ENCODE results near the gene TBC1D1. TPM values are rescaled to one million over a fixed set of nuclear protein-coding genes. Genes with fewer than 3 reads are reported as not detected.

Gene TBC1D1
- total RNA-seq, 4 donors from 2014 or later = 15.9 to 24.0 (median 20.0) TPM

GRCh38 chr4:37999000-37999716 lies 108.3 kb downstream of the TBC1D1 start:
- H3K4me3 ChIP-seq (ENCODE audit: low read depth, poor library complexity, severe bottlenecking) = no peak overlapping the region
- 93 to 95% methylated on average over 12 of the region's 12 CpGs for WGBS, 2 donors
- DNase-seq (ENCODE audit: low spot score in 2 of 2) = no peak
- intact Hi-C loops (cut with DNase I; ENCODE audit: low total_unique reads) = no loop called here
- no peak for TF ChIP-seq POLR2A (IDR thresholded peaks at IDR 0.05)
- TF ChIP-seq CTCF (IDR thresholded peaks at IDR 0.05) = no peak

GRCh38 chr4:37999965-38000364 lies 109.1 kb downstream of the TBC1D1 start:
- 96 to 98% methylated on average over 3 of the region's 3 CpGs for WGBS, 2 donors
- H3K4me3 ChIP-seq (ENCODE audit: low read depth, poor library complexity, severe bottlenecking) = no peak overlapping the region
- intact Hi-C loops (cut with DNase I; ENCODE audit: low total_unique reads) = no loop called here
- DNase-seq (ENCODE audit: low spot score in 2 of 2) = no peak
- TF ChIP-seq POLR2A (IDR thresholded peaks at IDR 0.05) (no peak), CTCF (IDR thresholded peaks at IDR 0.05) (no peak)

- no peak overlapping the region for H3K4me3 ChIP-seq (ENCODE audit: low read depth, poor library complexity, severe bottlenecking)
- no peak for DNase-seq (ENCODE audit: low spot score in 2 of 2)
- no peak for TF ChIP-seq POLR2A (IDR thresholded peaks at IDR 0.05)
- TF ChIP-seq CTCF (IDR thresholded peaks at IDR 0.05) = no peak
- intact Hi-C loops (cut with DNase I; ENCODE audit: low total_unique reads) = no loop called here
- WGBS, 2 donors = 91 to 92% methylated on average over 3 of the region's 3 CpGs
Measured at GRCh38 chr4:38001927-38002326, 111.0 kb downstream of the TBC1D1 start.

GRCh38 chr4:38002451-38003071 lies 111.7 kb downstream of the TBC1D1 start:
- 90% methylated on average over 3 of the region's 3 CpGs for WGBS, 2 donors

GRCh38 chr4:38003102-38003501 lies 112.2 kb downstream of the TBC1D1 start:
- intact Hi-C loops (cut with DNase I; ENCODE audit: low total_unique reads) = no loop called here
- 80 to 83% methylated on average over 3 of the region's 3 CpGs for WGBS, 2 donors

More at GRCh38 chr4:38002451-38003071, 111.7 kb downstream of the TBC1D1 start:
- no peak overlapping the region for H3K4me3 ChIP-seq (ENCODE audit: low read depth, poor library complexity, severe bottlenecking)
- no peak for DNase-seq (ENCODE audit: low spot score in 2 of 2)
- intact Hi-C loops (cut with DNase I; ENCODE audit: low total_unique reads) = no loop called here
- TF ChIP-seq POLR2A (IDR thresholded peaks at IDR 0.05) (no peak), CTCF (IDR thresholded peaks at IDR 0.05) (no peak)

More at GRCh38 chr4:38003102-38003501, 112.2 kb downstream of the TBC1D1 start:
- TF ChIP-seq POLR2A (IDR thresholded peaks at IDR 0.05) = no peak
- no peak for TF ChIP-seq CTCF (IDR thresholded peaks at IDR 0.05)
- H3K4me3 ChIP-seq (ENCODE audit: low read depth, poor library complexity, severe bottlenecking) = no peak overlapping the region
- DNase-seq (ENCODE audit: low spot score in 2 of 2) = no peak
